Sigmoid colon (tissue), 4 donors: ENCODE data around the gene PAK1.

Source experiments
- CTCF ChIP-seq, 4 experiments: fragments of 450-650 bp in 3 of 4; fragments of 200-600 bp in 1 of 4; IDR thresholded peaks; one replicate each; pipeline ENCODE4 v1.5.1; 2016 to 2019; ENCODE audit warnings: antibody characterized with exemption in 4 of 4, mild to moderate bottlenecking in 3 of 4, moderate library complexity in 2 of 4
- EP300 ChIP-seq, 4 donors: sonication (generic); formaldehyde crosslinking; IDR thresholded peaks; one replicate each; pipeline ENCODE4 v1.6.1; 2017; ENCODE audit warnings: antibody characterized with exemption in 4 of 4
- POLR2A ChIP-seq, 2 donors: fragments of 450-650 bp; IDR thresholded peaks; one replicate each; pipeline ENCODE4 v1.6.1; 2016; ENCODE audit warnings: antibody characterized with exemption in 2 of 2, mild to moderate bottlenecking in 2 of 2, moderate library complexity in 2 of 2
- POLR2AphosphoS5 ChIP-seq, 4 donors: sonication (generic); formaldehyde crosslinking; IDR thresholded peaks; one replicate each; pipeline ENCODE4 v1.6.1; 2017; ENCODE audit warnings: antibody characterized with exemption in 4 of 4

GRCh38 chr11:77372726-77373125 is 101.2 kb downstream of the PAK1 start:
- no peak for TF ChIP-seq CTCF (IDR thresholded peaks at IDR 0.05)
- TF ChIP-seq EP300 (IDR thresholded peaks at IDR 0.05) = no peak
- TF ChIP-seq POLR2A (IDR thresholded peaks at IDR 0.05) = no peak
- no peak for TF ChIP-seq POLR2AphosphoS5 (IDR thresholded peaks at IDR 0.05)
